Neural crest cell (in vitro differentiated cells): Measurements from ENCODE around the gene ADAMTS16. TPM values are rescaled to one million over a fixed set of nuclear protein-coding genes. Genes with fewer than 3 reads are reported as not detected.
"Not testable (repeated sequence)": the region's sequence is repeated elsewhere in the genome, so short reads cannot be mapped to it uniquely, and the experiment has no call there.

Experiments
- DNase-seq: peaks from one replicate; pipeline ENCODE4 v3.0.0; 2021; ENCODE audit warnings: low read depth, mixed read lengths, low spot score
- H3K27ac Mint-ChIP-seq: one replicate; pipeline ENCODE4 v1.8.0; 2021; ENCODE audit warnings: mild to moderate bottlenecking, mixed read lengths; ENCODE audit not compliant: unreplicated experiment
- H3K27me3 Mint-ChIP-seq: 2 replicates; pipeline ENCODE4 v1.8.0; 2021; ENCODE audit warnings: low read depth, mild to moderate bottlenecking, mixed read lengths
- H3K36me3 Mint-ChIP-seq: 2 replicates; pipeline ENCODE4 v1.8.0; 2021; ENCODE audit warnings: low read depth, mild to moderate bottlenecking, mixed read lengths
- H3K4me1 Mint-ChIP-seq: 2 replicates; pipeline ENCODE4 v1.8.0; 2021; ENCODE audit warnings: mixed read lengths
- H3K4me3 Mint-ChIP-seq: one replicate; pipeline ENCODE4 v1.8.0; 2021; ENCODE audit warnings: mild to moderate bottlenecking, mixed read lengths
- H3K9me3 Mint-ChIP-seq: 2 replicates; pipeline ENCODE4 v1.8.0; 2021; ENCODE audit warnings: mixed read lengths
- CTCF ChIP-seq: fragments of 200-600 bp; sonication (generic); conservative IDR thresholded peaks from 2 replicates; pipeline ENCODE4 v1.5.0; 2021; ENCODE audit warnings: antibody characterized with exemption, mild to moderate bottlenecking
- total RNA-seq: library from RNA; stranded (reverse); gene quantifications from 2 replicates; pipeline ENCODE4 v1.2.1, GENCODE V29; 2021

The ADAMTS16 gene
- total RNA-seq, 1 donor from 2014 or later: 1.7 TPM

DNA sequence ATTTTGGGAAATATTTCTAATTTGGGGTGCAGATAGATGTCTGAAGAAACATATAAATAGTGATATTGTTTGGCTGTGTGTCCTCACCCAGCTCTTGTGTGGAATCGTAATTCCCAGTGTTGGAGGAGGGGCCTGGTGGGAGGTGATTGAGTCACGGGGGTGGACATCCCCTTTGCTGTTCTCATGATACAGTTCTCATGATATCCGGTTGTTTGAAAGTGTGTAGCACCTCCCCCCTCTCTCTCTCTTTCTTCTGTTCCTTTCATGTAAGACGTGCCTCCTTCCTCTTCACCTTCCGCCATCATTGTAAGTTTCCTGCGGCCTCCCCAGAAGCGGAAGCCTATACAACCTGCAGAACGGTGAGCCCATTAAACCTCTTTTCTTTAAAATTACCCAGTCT lies 11.4 kb upstream of the ADAMTS16 start:
- TF ChIP-seq CTCF: no peak
- H3K9me3 Mint-ChIP-seq: no peaks in the 10 kb centered on the region

DNA sequence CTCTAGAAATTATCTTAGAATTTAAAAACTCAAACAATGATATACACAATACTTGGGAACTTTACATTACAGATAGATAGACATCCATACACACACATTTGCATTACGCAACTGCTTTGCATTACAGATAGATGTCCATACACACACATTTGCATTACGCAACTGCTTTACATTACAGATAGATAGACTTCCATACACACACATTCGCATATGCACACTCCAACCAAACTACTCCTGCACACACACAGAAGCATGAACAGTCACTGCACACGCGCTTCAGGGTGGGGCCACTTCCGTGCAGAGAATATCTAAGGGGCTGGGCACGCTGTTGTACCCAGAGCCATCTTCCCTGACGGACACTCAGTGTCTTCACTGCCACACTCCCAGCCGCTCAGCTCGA lies 7.9 kb upstream of the ADAMTS16 start:
- Mint-ChIP-seq H3K4me3 (no peak overlapping the region), H3K36me3 (no peaks in the 10 kb centered on the region), H3K27ac (no peak overlapping the region), H3K27me3 (peaks cover 8% of the 10 kb centered on the region), H3K9me3 (peaks cover 2% of the 10 kb centered on the region), H3K4me1 (no peaks in the 10 kb centered on the region)
- TF ChIP-seq CTCF: no peak
- no peak for DNase-seq

More for the DNA sequence above, 11.4 kb upstream of the ADAMTS16 start:
- Mint-ChIP-seq H3K27me3 (no peaks in the 10 kb centered on the region), H3K36me3 (no peaks in the 10 kb centered on the region), H3K4me1 (no peaks in the 10 kb centered on the region), H3K4me3 (no peak overlapping the region), H3K27ac (no peak overlapping the region)
- DNase-seq: no peak

DNA sequence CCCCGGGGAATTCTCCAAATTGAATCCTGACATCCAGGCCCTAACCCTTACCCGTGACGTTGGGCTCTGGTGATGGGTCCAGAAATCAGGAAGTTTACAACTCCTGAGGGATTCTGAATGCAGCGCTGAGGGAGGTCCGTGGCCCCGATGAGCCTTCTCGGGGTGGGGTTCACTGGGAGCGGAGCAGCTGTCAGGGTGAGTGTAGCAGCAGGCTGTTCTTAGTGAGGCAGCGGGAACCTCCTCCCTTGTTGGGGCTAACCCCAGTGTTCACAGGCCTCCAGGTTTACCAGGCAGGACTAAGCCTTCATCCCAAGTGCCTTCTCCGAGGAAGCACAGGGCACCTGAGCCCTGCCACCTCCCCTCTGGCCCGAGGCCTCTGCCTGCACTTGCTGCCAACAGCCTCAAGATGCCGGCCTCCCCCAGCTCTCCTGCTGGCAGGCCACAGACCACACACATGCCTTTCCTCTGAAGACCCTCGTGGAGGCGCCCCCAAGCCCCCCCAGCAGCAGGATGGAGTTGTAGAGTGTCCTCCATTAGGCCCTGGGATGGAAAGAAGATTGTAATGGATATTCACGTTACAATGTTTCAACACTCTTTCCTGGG lies 7.3 kb upstream of the ADAMTS16 start:
- no peak for DNase-seq

DNA sequence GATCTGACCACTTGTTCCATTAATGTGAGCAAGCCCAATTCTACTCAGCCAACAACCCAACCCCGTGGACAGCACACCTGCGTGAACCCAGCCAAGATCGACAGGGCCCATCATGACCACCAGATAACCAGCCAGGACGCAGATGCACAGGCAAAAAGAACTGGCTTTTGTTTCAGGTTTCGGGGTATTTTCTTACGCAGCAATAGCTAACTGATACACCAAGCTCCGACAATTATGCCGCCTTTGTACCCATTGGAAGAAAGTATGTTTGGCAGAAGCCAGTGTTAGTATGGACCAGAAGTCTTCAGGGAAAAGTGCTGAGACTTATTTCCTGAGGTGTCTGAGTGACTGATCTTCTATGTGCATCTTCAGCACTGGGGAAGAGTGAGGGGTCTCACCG lies 6.0 kb upstream of the ADAMTS16 start:
- H3K27ac Mint-ChIP-seq: no peak overlapping the region
- H3K36me3 Mint-ChIP-seq: no peaks in the 10 kb centered on the region
- no peaks in the 10 kb centered on the region for H3K4me1 Mint-ChIP-seq
- TF ChIP-seq CTCF: no peak
- peaks cover 2% of the 10 kb centered on the region for H3K9me3 Mint-ChIP-seq
- DNase-seq: no peak
- peaks cover 18% of the 10 kb centered on the region for H3K27me3 Mint-ChIP-seq
- no peak overlapping the region for H3K4me3 Mint-ChIP-seq

More for the DNA sequence above, 7.3 kb upstream of the ADAMTS16 start:
- Mint-ChIP-seq H3K4me3 (no peak overlapping the region), H3K4me1 (no peaks in the 10 kb centered on the region), H3K36me3 (no peaks in the 10 kb centered on the region), H3K27ac (no peak overlapping the region), H3K9me3 (peaks cover 2% of the 10 kb centered on the region), H3K27me3 (peaks cover 10% of the 10 kb centered on the region)
- TF ChIP-seq CTCF: no peak

GRCh38 chr5:5135957-5136676 lies 4.0 kb upstream of the ADAMTS16 start:
- TF ChIP-seq CTCF: no peak
- peaks cover 6% of the 10 kb centered on the region for H3K4me1 Mint-ChIP-seq
- H3K36me3 Mint-ChIP-seq: no peaks in the 10 kb centered on the region
- peaks cover 2% of the 10 kb centered on the region for H3K9me3 Mint-ChIP-seq
- H3K27me3 Mint-ChIP-seq: peaks cover 30% of the 10 kb centered on the region
- peak overlapping the region; percentile 68 for H3K4me3 Mint-ChIP-seq
- DNase-seq: no peak
- no peak overlapping the region for H3K27ac Mint-ChIP-seq

- not testable (repeated sequence) for H3K9me3 Mint-ChIP-seq, H3K27ac Mint-ChIP-seq, H3K4me3 Mint-ChIP-seq, DNase-seq, H3K36me3 Mint-ChIP-seq
- Mint-ChIP-seq H3K4me1 (peaks cover 11% of the 10 kb centered on the region), H3K27me3 (peaks cover 45% of the 10 kb centered on the region)
Measured at GRCh38 chr5:5137851-5138250, 2.3 kb upstream of the ADAMTS16 start.
